ENCODE measurements around the gene GLIS1.

The GLIS1 gene

DNA sequence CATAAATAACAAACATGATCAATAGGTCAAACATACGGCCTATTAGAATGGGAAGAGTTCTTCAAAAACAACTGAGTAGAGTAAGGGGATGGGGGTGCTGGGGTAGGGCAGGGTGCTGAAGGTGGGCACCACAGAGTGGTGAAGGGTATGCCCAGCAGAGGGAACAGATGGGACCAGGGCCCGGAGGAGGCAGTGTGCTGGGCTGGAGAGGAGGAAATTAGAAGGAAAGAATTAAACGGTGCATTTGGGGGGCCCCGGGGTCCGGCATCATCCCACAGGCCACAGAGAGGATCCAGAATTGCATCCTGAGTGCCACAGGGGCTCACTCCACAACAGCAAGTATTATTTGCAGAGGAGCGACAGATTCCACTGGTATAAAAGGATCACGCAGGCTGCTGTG lies 94.5 kb downstream of the GLIS1 start:
- DNase-seq (ENCODE audit: low read depth) = no peak
- TF ChIP-seq CTCF (IDR thresholded peaks at IDR 0.05; ENCODE audit: low read depth, low read length, missing control alignments) = no peak
- H3K4me3 ChIP-seq (ENCODE audit: low read depth, low read length) = no peak overlapping the region

DNA sequence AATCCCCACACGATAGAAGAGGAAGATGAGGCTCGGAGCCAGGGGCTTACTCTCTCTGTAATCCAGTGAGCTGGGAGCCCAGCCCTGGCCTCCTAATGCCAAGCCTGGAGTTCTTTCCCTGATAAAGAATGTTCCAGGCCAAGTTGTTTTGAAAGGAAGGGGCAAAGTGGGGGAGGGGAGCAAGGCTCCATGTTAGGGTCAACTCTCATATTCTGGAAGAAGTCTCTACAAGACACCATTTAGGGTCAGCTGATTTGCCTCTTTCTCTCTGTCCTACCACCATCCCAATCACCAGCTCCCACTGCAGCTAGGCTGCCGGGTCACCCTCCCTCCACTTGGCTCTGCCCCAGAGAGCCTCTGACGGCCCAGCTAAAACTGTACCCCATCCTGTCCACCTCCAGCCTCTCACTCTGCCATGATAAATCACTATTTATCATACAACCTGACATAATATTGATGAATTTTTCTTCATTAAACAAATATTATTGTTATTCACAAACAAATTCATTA lies 95.0 kb downstream of the GLIS1 start:
- TF ChIP-seq CTCF (IDR thresholded peaks at IDR 0.05; ENCODE audit: low read depth, low read length, missing control alignments) = no peak
- H3K4me3 ChIP-seq (ENCODE audit: low read depth, low read length) = no peak overlapping the region
- DNase-seq (ENCODE audit: low read depth) = no peak

DNA sequence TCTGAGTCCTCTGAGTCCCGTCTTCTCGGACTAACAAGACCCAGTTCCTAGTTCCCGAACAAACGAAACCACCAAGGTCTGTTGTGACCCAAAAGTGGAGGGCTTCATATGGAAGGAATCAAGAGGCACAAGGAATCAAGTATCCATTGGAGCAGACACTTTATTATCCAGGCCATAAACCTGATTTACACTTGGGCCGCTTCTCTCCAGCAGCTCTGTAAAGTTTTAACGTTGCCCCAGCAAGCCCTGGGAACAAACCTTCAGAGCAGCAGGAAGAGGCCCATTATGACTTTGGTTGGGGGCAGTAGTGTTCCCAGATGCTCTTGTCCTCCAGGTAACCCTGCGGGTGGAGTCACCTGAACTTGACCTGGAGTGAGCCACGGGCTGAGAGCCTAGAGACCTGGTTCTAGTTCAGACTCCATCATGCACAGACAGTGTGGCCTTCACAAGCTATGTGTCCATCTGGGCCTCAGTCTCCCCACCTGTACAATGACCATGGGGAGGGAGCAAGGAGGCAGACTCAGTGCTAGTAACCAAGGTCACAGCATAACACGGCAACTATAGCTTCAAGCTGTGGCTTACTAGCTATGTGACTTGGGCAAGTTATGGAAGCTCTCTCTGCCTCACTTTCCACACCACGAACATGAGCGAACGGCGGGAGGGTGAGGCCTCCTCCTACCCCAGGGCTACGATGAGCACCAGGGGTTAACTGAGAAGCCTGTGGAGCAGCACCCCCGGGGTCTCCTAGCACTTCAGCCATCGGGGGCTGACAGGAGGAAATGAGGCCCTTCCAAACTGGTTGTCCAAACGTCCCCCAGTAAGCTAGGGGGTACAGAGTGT lies 95.7 kb downstream of the GLIS1 start:
- no peak overlapping the region for H3K4me3 ChIP-seq (ENCODE audit: low read depth, low read length)
- no peak for TF ChIP-seq CTCF (IDR thresholded peaks at IDR 0.05; ENCODE audit: low read depth, low read length, missing control alignments)
- DNase-seq (ENCODE audit: low read depth) = no peak

GRCh38 chr1:53642607-53643006 lies 96.4 kb downstream of the GLIS1 start:
- H3K4me3 ChIP-seq (ENCODE audit: low read depth, low read length) = no peak overlapping the region
- TF ChIP-seq CTCF (IDR thresholded peaks at IDR 0.05; ENCODE audit: low read depth, low read length, missing control alignments) = no peak
- DNase-seq (ENCODE audit: low read depth) = no peak

DNA sequence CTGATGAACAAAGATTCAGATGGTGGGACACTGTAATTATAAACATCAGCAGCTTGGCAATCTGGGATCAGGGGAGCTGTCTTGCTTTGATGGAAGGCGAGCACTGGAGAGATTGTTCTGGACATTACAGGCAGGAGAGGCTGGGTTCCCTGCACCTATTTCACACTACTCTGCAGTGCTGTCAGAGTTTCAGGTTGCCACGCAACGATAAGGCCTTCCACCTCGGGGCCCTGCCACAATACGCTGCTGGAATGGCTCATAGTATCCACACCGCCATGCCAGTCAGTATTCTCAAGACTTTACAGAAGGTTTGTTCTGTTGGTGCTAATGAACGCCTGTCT lies 96.8 kb downstream of the GLIS1 start:
- DNase-seq (ENCODE audit: low read depth) = no peak
- no peak for TF ChIP-seq CTCF (IDR thresholded peaks at IDR 0.05; ENCODE audit: low read depth, low read length, missing control alignments)
- no peak overlapping the region for H3K4me3 ChIP-seq (ENCODE audit: low read depth, low read length)

DNA sequence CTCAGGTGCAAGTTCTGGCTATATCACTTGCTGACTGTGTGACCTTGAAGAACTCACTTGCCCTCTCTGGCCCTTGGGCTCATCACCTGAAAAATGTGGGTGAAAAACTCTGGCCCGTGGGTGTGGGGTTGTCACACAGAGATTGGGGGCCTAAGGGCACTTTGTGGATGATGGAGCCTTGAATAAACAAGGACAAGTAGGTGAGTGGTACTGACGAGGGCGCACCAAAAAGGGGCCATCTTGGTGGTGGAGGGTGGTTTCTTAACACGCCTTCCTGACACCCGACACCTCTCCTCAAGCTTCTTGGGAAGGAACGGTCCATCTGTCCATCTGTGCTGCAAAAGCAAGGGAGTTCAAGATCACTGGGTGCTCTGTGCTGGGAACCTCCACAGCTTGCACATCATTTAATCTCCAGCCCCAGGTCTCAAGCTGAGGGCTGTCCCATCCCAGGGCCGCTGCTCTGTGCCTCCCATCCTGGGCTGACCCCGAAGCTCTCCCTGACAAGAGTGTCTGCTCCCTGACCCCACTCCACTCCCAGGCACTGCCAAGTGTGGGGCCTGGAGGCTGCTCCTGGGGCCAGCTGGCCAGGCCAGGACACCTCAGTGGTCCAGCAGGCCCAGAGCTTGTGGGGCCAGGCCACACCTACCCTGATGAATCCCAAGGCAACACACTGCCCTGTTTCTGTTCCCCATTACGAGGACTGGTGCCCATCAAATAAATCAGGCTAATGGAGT lies 97.3 kb downstream of the GLIS1 start:
- no peak for TF ChIP-seq CTCF (IDR thresholded peaks at IDR 0.05; ENCODE audit: low read depth, low read length, missing control alignments)
- DNase-seq (ENCODE audit: low read depth) = no peak
- no peak overlapping the region for H3K4me3 ChIP-seq (ENCODE audit: low read depth, low read length)
